GM19025 (cell line): ENCODE measurements around the gene EIF3I.

Experiments used
- ATAC-seq: cut with Tn5 transposase; IDR thresholded peaks from one replicate; pipeline ENCODE4 v1.9.1; 2021; ENCODE audit warnings: mild to moderate bottlenecking, low read depth, moderate library complexity; ENCODE audit not compliant: unreplicated experiment

Gene EIF3I

GRCh38 chr1:32197837-32198236, 24.4 kb upstream of the EIF3I start:
- no peak for ATAC-seq

GRCh38 chr1:32198237-32199042, 23.8 kb upstream of the EIF3I start:
- ATAC-seq = no peak

GRCh38 chr1:32199043-32199716, 23.0 kb upstream of the EIF3I start:
- ATAC-seq = no peak

GRCh38 chr1:32199717-32200072, 22.5 kb upstream of the EIF3I start:
- ATAC-seq = no peak

- no peak for ATAC-seq
These were observed 21.8 kb upstream of the EIF3I start, which contains the start of gene CCDC28B for GRCh38 chr1:32200226-32201010. CCDC28B (plus strand) TSS chr1:32200595; CDS start chr1:32201936, 1,341 bp downstream.

- no peak for ATAC-seq
These were observed 21.0 kb upstream of the EIF3I start for GRCh38 chr1:32201011-32201855.

- ATAC-seq = no peak
These were observed 17.3 kb upstream of the EIF3I start for GRCh38 chr1:32204943-32205361.

- peak; percentile 38 for ATAC-seq
These were observed 16.5 kb upstream of the EIF3I start, which contains the start of gene IQCC for GRCh38 chr1:32205401-32206370. IQCC (plus strand) TSS chr1:32205671; CDS start chr1:32205682, 11 bp downstream.

- ATAC-seq = no peak
These were observed 13.7 kb upstream of the EIF3I start for GRCh38 chr1:32208469-32208868.

- no peak for ATAC-seq
These were observed 13.3 kb upstream of the EIF3I start, which contains the start of gene DCDC2B for GRCh38 chr1:32208891-32209328. DCDC2B (plus strand) TSS chr1:32209089; CDS start chr1:32209094, 5 bp downstream.

- ATAC-seq = no peak
These were observed 6.4 kb upstream of the EIF3I start for GRCh38 chr1:32215629-32216480.

GRCh38 chr1:32216566-32216965, 5.6 kb upstream of the EIF3I start:
- no peak for ATAC-seq

- ATAC-seq = no peak
These were observed 3.2 kb upstream of the EIF3I start for GRCh38 chr1:32219022-32219421.

GRCh38 chr1:32220746-32221580, 1.2 kb upstream of the EIF3I start:
- no peak for ATAC-seq

- ATAC-seq = no peak
These were observed 627 bp upstream of the EIF3I start for GRCh38 chr1:32221581-32221979.

GRCh38 chr1:32223683-32224082, 1.5 kb downstream of the EIF3I start:
- ATAC-seq = no peak

GRCh38 chr1:32224285-32224684, 2.1 kb downstream of the EIF3I start:
- ATAC-seq = no peak
